SU-DHL-6 (cell line): ENCODE data around the gene CYB5A.

Experiments
- CTCF ChIP-seq: fragments of 200-600 bp; sonication (generic); IDR thresholded peaks from one replicate; pipeline ENCODE4 v1.5.1; 2017; ENCODE audit warnings: antibody characterized with exemption, mild to moderate bottlenecking, low read length, moderate library complexity; ENCODE audit not compliant: insufficient read depth, poor library complexity, severe bottlenecking
- EZH2phosphoT487 ChIP-seq: fragments of 200-600 bp; sonication (generic), shearing (Covaris generic); conservative IDR thresholded peaks from 2 replicates; pipeline ENCODE4 v1.6.1; 2018; ENCODE audit warnings: mild to moderate bottlenecking, antibody characterized with exemption, low read length, moderate library complexity, mixed read lengths

DNA sequence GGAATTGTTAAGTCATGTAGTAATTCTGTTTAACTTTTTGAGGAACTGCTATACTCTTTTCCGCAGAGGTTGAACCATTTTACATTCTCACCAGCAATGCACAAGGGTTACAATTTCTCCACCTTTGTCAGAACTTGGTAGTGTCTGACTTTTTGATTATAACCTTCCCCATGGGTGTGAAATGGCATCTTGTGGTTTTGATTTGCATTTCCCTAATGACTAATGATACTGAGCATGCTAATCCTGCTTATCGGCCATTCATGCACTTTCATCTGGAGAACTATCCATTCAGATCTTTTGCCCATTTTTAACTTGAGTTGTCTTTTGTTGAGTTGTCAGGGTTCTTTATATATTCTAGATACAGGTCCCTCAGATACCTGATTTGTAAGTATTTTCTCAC is 47.2 kb downstream of the CYB5A start:
- TF ChIP-seq CTCF = no peak
- no peak for TF ChIP-seq EZH2phosphoT487
